Kidney capillary endothelial cell (primary cell): ENCODE data around the gene PRPF31.
"Not testable (repeated sequence)": the region's sequence is repeated elsewhere in the genome, so short reads cannot be mapped to it uniquely, and the experiment has no call there.

Experiments
- DNase-seq: peaks from one replicate; pipeline ENCODE4 v3.0.0-alpha.2; 2018; ENCODE audit warnings: low spot score

Gene PRPF31

DNA sequence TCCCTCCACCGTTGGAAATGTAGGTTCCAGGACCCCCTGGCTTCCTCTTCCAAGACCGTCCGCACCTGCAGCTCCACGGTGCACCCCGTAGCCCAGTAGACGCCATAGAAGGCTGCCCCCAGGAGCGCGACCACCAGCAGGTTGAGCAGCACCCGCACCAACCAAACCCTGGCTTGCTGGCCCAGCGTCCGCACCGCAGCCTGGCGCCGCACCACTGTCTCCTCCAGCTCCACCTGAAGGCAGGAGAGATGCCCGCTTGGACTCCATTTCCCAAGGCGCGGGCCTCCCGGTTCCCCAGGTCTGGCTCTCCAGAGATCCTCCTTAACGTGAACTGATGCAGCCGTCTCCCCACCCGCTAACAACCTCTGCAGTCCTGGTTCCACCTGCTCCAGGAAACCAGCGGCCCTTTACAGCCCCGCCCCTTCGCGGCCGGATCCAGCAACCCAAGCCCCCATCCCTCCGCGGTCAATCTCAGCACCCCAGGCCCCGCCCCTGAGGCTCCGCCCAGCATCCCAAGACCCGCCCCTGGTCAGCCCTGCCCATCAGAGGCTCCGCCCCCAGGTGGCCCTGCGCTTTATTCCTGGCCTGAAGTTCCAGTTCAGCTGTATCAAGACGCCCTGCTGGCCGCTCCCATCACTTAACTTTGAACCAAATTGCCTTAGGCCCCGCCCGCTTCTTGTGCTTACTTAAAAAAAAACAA is 49.0 kb downstream of the PRPF31 start:
- peak; percentile 42 for DNase-seq

GRCh38 chr19:54165222-54165621 is 49.7 kb downstream of the PRPF31 start:
- no peak for DNase-seq

- peak; percentile 79 for DNase-seq
Observed at GRCh38 chr19:54168174-54168917, 52.8 kb downstream of the PRPF31 start.

- DNase-seq, result no peak
Observed at GRCh38 chr19:54169149-54169740, 53.7 kb downstream of the PRPF31 start.

DNA sequence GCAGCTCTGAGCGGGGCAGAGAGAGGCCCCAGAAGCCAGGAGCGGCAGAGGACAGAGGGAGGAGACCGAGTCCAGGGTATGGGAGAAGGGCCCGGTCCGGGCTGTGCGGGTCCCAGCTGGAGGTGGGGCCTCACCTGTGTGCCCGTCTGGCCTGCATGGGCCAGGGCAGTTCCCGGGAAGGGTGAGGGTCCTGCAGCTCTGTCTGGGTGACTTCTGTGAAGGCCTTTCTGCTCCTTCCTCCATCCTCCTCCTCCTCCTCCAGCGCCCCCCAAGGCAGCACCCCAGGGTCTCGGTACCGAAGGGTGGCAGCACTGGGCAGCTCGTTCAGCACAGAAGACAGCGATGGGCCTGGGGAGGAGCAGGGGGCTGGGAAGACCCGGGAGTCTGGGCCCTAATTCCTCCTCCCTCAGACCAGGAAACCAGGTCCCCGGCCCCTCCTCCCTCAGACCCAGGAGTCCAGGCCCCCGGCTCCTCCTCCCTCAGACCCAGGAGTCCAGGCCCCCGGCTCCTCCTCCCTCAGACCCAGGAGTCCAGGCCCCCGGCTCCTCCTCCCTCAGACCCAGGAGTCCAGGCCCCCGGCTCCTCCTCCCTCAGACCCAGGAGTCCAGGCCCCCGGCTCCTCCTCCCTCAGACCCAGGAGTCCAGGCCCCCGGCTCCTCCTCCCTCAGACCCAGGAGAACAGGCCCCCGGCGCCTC is 56.3 kb downstream of the PRPF31 start:
- DNase-seq, result not testable (repeated sequence)

GRCh38 chr19:54172471-54173358 is 57.2 kb downstream of the PRPF31 start, which contains the start of gene TMC4:
Gene TMC4 (minus strand): TSS chr19:54173160. CDS start chr19:54173117, 43 bp downstream.
- no peak for DNase-seq

DNA sequence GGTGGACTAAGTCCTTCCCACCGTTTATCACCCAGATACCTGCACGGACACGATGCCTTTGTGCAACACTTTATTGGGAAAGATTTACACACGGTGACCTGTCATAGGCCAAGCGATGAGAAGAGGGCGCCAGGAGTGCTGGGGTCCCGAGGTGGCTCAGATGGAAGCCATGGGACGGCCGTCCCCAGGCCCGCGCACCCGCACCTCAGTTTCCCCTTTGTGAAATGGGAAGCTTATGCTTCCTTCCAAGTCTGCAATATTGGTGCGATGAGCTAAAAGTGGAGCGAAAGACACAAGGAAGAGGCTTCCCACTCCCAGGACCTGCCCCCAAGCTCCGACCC is 57.8 kb downstream of the PRPF31 start:
- DNase-seq, result no peak

GRCh38 chr19:54173951-54174834 is 58.6 kb downstream of the PRPF31 start:
- DNase-seq, result no peak

- DNase-seq, result no peak
Observed at GRCh38 chr19:54178581-54179261, 63.2 kb downstream of the PRPF31 start.

DNA sequence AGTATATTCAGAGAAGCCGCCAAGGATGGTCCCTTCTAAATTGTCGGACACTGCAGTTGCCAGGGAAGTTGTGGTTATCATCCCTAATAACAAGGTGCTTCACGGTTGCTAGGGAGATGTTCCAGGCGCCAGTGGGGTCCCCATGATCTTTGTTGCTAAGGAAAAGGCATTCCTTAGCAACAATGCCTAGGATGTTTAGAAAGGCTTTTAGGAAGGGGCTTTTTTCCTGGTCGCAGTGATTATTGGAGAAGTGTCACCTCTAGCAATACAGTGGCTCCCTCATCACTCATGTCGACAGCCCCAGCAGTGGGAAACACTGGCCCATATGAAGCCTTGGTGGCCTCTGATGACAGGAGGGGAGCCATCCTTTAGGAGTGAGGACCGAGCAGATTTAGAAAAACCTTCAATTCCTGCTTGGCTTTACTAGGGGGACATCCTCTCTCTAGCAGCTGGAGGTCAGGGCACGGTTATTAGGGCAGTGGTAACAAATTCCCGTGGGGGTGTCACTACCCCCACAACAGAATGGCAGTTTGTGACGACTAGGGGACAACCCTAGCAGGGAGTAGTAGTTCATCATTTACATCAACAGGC is 63.8 kb downstream of the PRPF31 start:
- DNase-seq, result no peak

GRCh38 chr19:54179921-54180461 is 64.4 kb downstream of the PRPF31 start:
- no peak for DNase-seq

GRCh38 chr19:54180691-54181091 is 65.1 kb downstream of the PRPF31 start:
- DNase-seq, result no peak
